Large intestine (tissue), 3 donors: Measurements from ENCODE around the gene ARFGEF3. TPM values are rescaled to one million over a fixed set of nuclear protein-coding genes. Genes with fewer than 3 reads are reported as not detected.
"Not testable (repeated sequence)": the region's sequence is repeated elsewhere in the genome, so short reads cannot be mapped to it uniquely, and the experiment has no call there.

Experiments used
- DNase-seq, 2 donors: peaks; one replicate each; pipeline versions ENCODE4 v3.0.0 to v3.0.0-alpha.2; 2013
- H3K27ac ChIP-seq: one replicate; pipeline ENCODE4 v1.5.1; 2013; ENCODE audit warnings: low read length
- H3K27me3 ChIP-seq: 2 replicates; pipeline ENCODE4 v1.6.1; 2013; ENCODE audit warnings: low read length; ENCODE audit not compliant: control insufficient read depth, insufficient read depth
- H3K36me3 ChIP-seq: 2 replicates; pipeline ENCODE4 v1.6.1; 2013; ENCODE audit warnings: low read length; ENCODE audit not compliant: control insufficient read depth, insufficient read depth
- H3K4me1 ChIP-seq: one replicate; pipeline ENCODE4 v1.6.1; 2013; ENCODE audit warnings: low read length; ENCODE audit not compliant: control insufficient read depth, insufficient read depth
- H3K4me3 ChIP-seq: one replicate; pipeline ENCODE4 v1.5.1; 2013; ENCODE audit warnings: low read length
- H3K9me3 ChIP-seq: one replicate; pipeline ENCODE4 v1.6.1; 2013; ENCODE audit warnings: mild to moderate bottlenecking, low read depth, low read length, moderate library complexity; ENCODE audit not compliant: control insufficient read depth
- WGBS: methylation state at CpG from one replicate; pipeline ENCODE4 v1.1.5; 2013; ENCODE audit warnings: low lambda C conversion rate; ENCODE audit not compliant: insufficient coverage; 5-methylcytosine and 5-hydroxymethylcytosine counted together
- polyA plus RNA-seq: library from polyadenylated mRNA; unstranded; fragments of 120-200 nt; gene quantifications from one replicate; pipeline ENCODE4 v1.2.1, GENCODE V29; 2013

The ARFGEF3 gene
- polyA plus RNA-seq, 1 donor = 7.3 TPM

- H3K27ac ChIP-seq, H3K4me1 ChIP-seq, H3K36me3 ChIP-seq, H3K4me3 ChIP-seq, DNase-seq, H3K9me3 ChIP-seq, H3K27me3 ChIP-seq: not testable (repeated sequence)
- WGBS = no CpG with 5 or more reads among the region's 2 CpGs
Measured at GRCh38 chr6:138212530-138212929, 50.8 kb downstream of the ARFGEF3 start.

- H3K27me3 ChIP-seq = no peaks in the 10 kb centered on the region
- peak in 1 of 2 donors; percentile 51 for DNase-seq
- 31% methylated on average over 2 of the region's 7 CpGs for WGBS
- H3K9me3 ChIP-seq = no peaks in the 10 kb centered on the region
- H3K27ac ChIP-seq = no peak overlapping the region
- H3K4me1 ChIP-seq = no peaks in the 10 kb centered on the region
- no peak overlapping the region for H3K4me3 ChIP-seq
- no peaks in the 10 kb centered on the region for H3K36me3 ChIP-seq
Measured at GRCh38 chr6:138215093-138215782, 53.5 kb downstream of the ARFGEF3 start.

- 80% methylated on average over 1 of the region's 2 CpGs for WGBS
- no peak for DNase-seq
- Histone ChIP-seq H3K36me3 (no peaks in the 10 kb centered on the region), H3K27ac (no peak within 1 kb of the TSS), H3K9me3 (no peaks in the 10 kb centered on the region), H3K27me3 (no peaks in the 10 kb centered on the region), H3K4me3 (no peak within 1 kb of the TSS), H3K4me1 (no peaks in the 10 kb centered on the region)
Measured at GRCh38 chr6:138218449-138218848, 56.7 kb downstream of the ARFGEF3 start, which contains the start of gene PBOV1. PBOV1 (minus strand) TSS chr6:138218491; CDS start chr6:138218395, 96 bp downstream.

GRCh38 chr6:138219398-138219797, 57.7 kb downstream of the ARFGEF3 start:
- DNase-seq = no peak
- H3K9me3 ChIP-seq = no peaks in the 10 kb centered on the region
- H3K36me3 ChIP-seq = no peaks in the 10 kb centered on the region
- WGBS = 100% methylated on average over 1 of the region's 3 CpGs
- H3K4me1 ChIP-seq = no peaks in the 10 kb centered on the region
- H3K27me3 ChIP-seq = no peaks in the 10 kb centered on the region
- H3K4me3 ChIP-seq = no peak overlapping the region
- H3K27ac ChIP-seq = no peak overlapping the region

- no peaks in the 10 kb centered on the region for H3K9me3 ChIP-seq
- DNase-seq = no peak
- 80% methylated on average over 1 of the region's 4 CpGs for whole genome bisulfite sequencing
- no peaks in the 10 kb centered on the region for H3K27me3 ChIP-seq
- H3K4me3 ChIP-seq = no peak overlapping the region
- H3K36me3 ChIP-seq = no peaks in the 10 kb centered on the region
- no peak overlapping the region for H3K27ac ChIP-seq
- H3K4me1 ChIP-seq = no peaks in the 10 kb centered on the region
Measured at GRCh38 chr6:138219901-138220300, 58.2 kb downstream of the ARFGEF3 start.

- WGBS = 90% methylated on average over 2 of the region's 4 CpGs
- Histone ChIP-seq H3K4me1 (peaks cover 14% of the 10 kb centered on the region), H3K36me3 (no peaks in the 10 kb centered on the region), H3K27ac (no peak overlapping the region), H3K27me3 (no peaks in the 10 kb centered on the region), H3K4me3 (no peak overlapping the region), H3K9me3 (no peaks in the 10 kb centered on the region)
- DNase-seq = no peak
Measured at GRCh38 chr6:138222901-138223546, 61.3 kb downstream of the ARFGEF3 start.

- no peaks in the 10 kb centered on the region for H3K36me3 ChIP-seq
- no peak overlapping the region for H3K4me3 ChIP-seq
- H3K4me1 ChIP-seq = peaks cover 17% of the 10 kb centered on the region
- H3K9me3 ChIP-seq = no peaks in the 10 kb centered on the region
- H3K27ac ChIP-seq = no peak overlapping the region
- no peak for DNase-seq
- 100% methylated on average over 1 of the region's 4 CpGs for WGBS
- no peaks in the 10 kb centered on the region for H3K27me3 ChIP-seq
Measured at GRCh38 chr6:138225953-138226352, 64.2 kb downstream of the ARFGEF3 start.

- Histone ChIP-seq H3K9me3 (no peaks in the 10 kb centered on the region), H3K27ac (peak overlapping the region; percentile 33), H3K4me3 (no peak overlapping the region), H3K36me3 (no peaks in the 10 kb centered on the region), H3K4me1 (peaks cover 17% of the 10 kb centered on the region), H3K27me3 (no peaks in the 10 kb centered on the region)
- WGBS = 40% methylated on average over 1 of the region's 4 CpGs
- no peak for DNase-seq
Measured at GRCh38 chr6:138226700-138227315, 65.1 kb downstream of the ARFGEF3 start.

- DNase-seq = peak; percentile 7 to 74
- H3K27me3 ChIP-seq = no peaks in the 10 kb centered on the region
- H3K36me3 ChIP-seq = no peaks in the 10 kb centered on the region
- no peak overlapping the region for H3K4me3 ChIP-seq
- 20% methylated on average over 1 of the region's 8 CpGs for WGBS
- no peaks in the 10 kb centered on the region for H3K9me3 ChIP-seq
- H3K27ac ChIP-seq = peak overlapping the region; percentile 33
- peaks cover 19% of the 10 kb centered on the region for H3K4me1 ChIP-seq
Measured at GRCh38 chr6:138227316-138227781, 65.6 kb downstream of the ARFGEF3 start.

- 100% methylated on average over 1 of the region's 4 CpGs for WGBS
- Histone ChIP-seq H3K27me3 (no peaks in the 10 kb centered on the region), H3K4me1 (peaks cover 20% of the 10 kb centered on the region), H3K9me3 (no peaks in the 10 kb centered on the region), H3K36me3 (no peaks in the 10 kb centered on the region), H3K4me3 (no peak overlapping the region), H3K27ac (no peak overlapping the region)
- DNase-seq = no peak
Measured at GRCh38 chr6:138229072-138229471, 67.3 kb downstream of the ARFGEF3 start.
